SK-N-MC (cell line): Measurements from ENCODE around the gene AGAP3.

ENCODE experiments used
- EZH2 ChIP-seq: fragments of 200-600 bp; sonication (generic); IDR thresholded peaks from one replicate; pipeline ENCODE4 v1.6.1; 2017; ENCODE audit warnings: antibody characterized with exemption
- FOXP2 ChIP-seq: optimal IDR thresholded peaks from 2 replicates; pipeline ENCODE3; 2011; ENCODE audit warnings: mild to moderate bottlenecking, moderate library complexity; ENCODE audit not compliant: insufficient read depth; ENCODE audit errors: extremely low read length, control extremely low read depth
- POLR2AphosphoS5 ChIP-seq: IDR thresholded peaks from 2 replicates; pipeline ENCODE4 v1.6.1; 2012; ENCODE audit warnings: mild to moderate bottlenecking, low read depth, low read length, borderline replicate concordance

DNA sequence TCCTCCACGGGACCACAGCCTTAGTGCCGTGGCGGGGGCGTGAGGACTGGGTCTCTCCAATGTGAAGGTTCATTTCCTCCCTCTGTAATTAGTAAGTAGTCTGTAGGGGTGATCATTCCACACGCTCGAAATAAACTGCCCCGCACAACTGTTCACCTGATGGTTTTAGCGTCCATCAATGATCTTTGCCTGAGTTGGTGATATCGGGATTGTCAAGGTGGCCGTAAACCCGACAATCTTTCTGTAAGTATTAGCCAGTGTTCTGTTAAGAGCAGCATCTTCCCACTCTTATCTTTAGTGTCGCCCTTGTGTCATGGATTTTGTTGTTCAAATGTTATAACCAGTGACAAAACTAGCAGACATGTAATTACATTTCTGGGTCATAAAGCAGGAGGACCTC is 17.7 kb downstream of the AGAP3 start:
- no peak for TF ChIP-seq POLR2AphosphoS5
- no peak for TF ChIP-seq EZH2
- TF ChIP-seq FOXP2 = no peak
